CD14-positive monocyte (primary cell): ENCODE measurements around the gene KARS1. TPM values are rescaled to one million over a fixed set of nuclear protein-coding genes. Genes with fewer than 3 reads are reported as not detected.

Experiments
- DNase-seq, 3 donors: peaks; one replicate each; pipeline ENCODE4 v3.0.0-alpha.2; 2011 to 2022
- H2AFZ ChIP-seq: 2 replicates; pipeline ENCODE4 v1.6.0; 2012; ENCODE audit warnings: mild to moderate bottlenecking, low read depth, low read length, inconsistent platforms; ENCODE audit not compliant: insufficient read depth, poor library complexity, severe bottlenecking
- H3K27ac ChIP-seq, 2 donors: 1 replicate in 1 of 2; 2 replicates in 1 of 2; pipeline ENCODE4 v1.5.1; 2012 to 2013; ENCODE audit warnings: low read length in 2 of 2, control low read depth in 1 of 2, inconsistent platforms in 1 of 2, low read depth in 1 of 2, mild to moderate bottlenecking in 1 of 2
- H3K27me3 ChIP-seq, 2 donors: one replicate each; pipeline versions ENCODE4 v1.6.0 to v1.6.1; 2011 to 2013; ENCODE audit warnings: low read length in 2 of 2; ENCODE audit not compliant: control insufficient read depth in 2 of 2, insufficient read depth in 2 of 2
- H3K36me3 ChIP-seq, 2 donors: replicated peaks in 1 of 2; 1 replicate in 1 of 2; 2 replicates in 1 of 2; pipeline versions ENCODE4 v1.5.1 to v1.6.1; 2012 to 2013; ENCODE audit warnings: low read length in 2 of 2, control low read depth in 1 of 2, inconsistent platforms in 1 of 2, mild to moderate bottlenecking in 1 of 2; ENCODE audit not compliant: insufficient read depth in 2 of 2, control insufficient read depth in 1 of 2
- H3K4me1 ChIP-seq, 2 donors: 1 replicate in 1 of 2; 2 replicates in 1 of 2; pipeline versions ENCODE4 v1.5.1 to v1.6.1; 2012 to 2013; ENCODE audit warnings: low read length in 2 of 2, control low read depth in 1 of 2, inconsistent platforms in 1 of 2, mild to moderate bottlenecking in 1 of 2, moderate library complexity in 1 of 2; ENCODE audit not compliant: insufficient read depth in 2 of 2, control insufficient read depth in 1 of 2
- H3K4me2 ChIP-seq: replicated peaks from 2 replicates; pipeline ENCODE3; 2012; ENCODE audit warnings: low read length, moderate library complexity, mild to moderate bottlenecking; ENCODE audit not compliant: poor library complexity, severe bottlenecking; ENCODE audit errors: extremely low read depth
- H3K4me3 ChIP-seq, 3 experiments: fragments of 200-600 bp in 1 of 3; sonication (generic) in 1 of 3; replicated peaks in 1 of 3; 1 replicate in 2 of 3; 2 replicates in 1 of 3; pipeline ENCODE4 v1.5.1; 2011 to 2013; ENCODE audit warnings: low read length in 3 of 3, mild to moderate bottlenecking in 3 of 3, control low read depth in 2 of 3, low read depth in 2 of 3, inconsistent platforms in 1 of 3, moderate library complexity in 1 of 3
- H3K79me2 ChIP-seq: 2 replicates; pipeline ENCODE4 v1.6.0; 2012; ENCODE audit warnings: mild to moderate bottlenecking, control low read depth, inconsistent platforms, low read length, moderate library complexity; ENCODE audit not compliant: insufficient read depth
- H3K9ac ChIP-seq: 2 replicates; pipeline ENCODE4 v1.6.0; 2017; ENCODE audit warnings: low read length, mild to moderate bottlenecking; ENCODE audit not compliant: insufficient read depth, poor library complexity, severe bottlenecking
- H3K9me3 ChIP-seq, 2 donors: replicated peaks in 1 of 2; 1 replicate in 1 of 2; 2 replicates in 1 of 2; pipeline versions ENCODE4 v1.5.1 to v1.6.1; 2012 to 2013; ENCODE audit warnings: low read length in 2 of 2, control low read depth in 1 of 2; ENCODE audit not compliant: control insufficient read depth in 1 of 2, insufficient read depth in 1 of 2
- H4K20me1 ChIP-seq: 2 replicates; pipeline ENCODE4 v1.6.0; 2012; ENCODE audit warnings: mild to moderate bottlenecking, low read length, control low read depth, moderate library complexity; ENCODE audit not compliant: insufficient read depth
- H3K27ac Mint-ChIP-seq, 7 donors: one replicate each; pipeline ENCODE4 v1.8.0; 2020; ENCODE audit warnings: mild to moderate bottlenecking in 7 of 7, mixed read lengths in 7 of 7, moderate library complexity in 6 of 7, inconsistent platforms in 2 of 7
- H3K27me3 Mint-ChIP-seq, 3 donors: one replicate each; pipeline ENCODE4 v1.8.0; 2021 to 2022; ENCODE audit warnings: low read depth in 3 of 3, mild to moderate bottlenecking in 3 of 3, mixed read lengths in 3 of 3, moderate library complexity in 3 of 3, inconsistent platforms in 1 of 3
- H3K36me3 Mint-ChIP-seq, 2 donors: one replicate each; pipeline ENCODE4 v1.8.0; 2020; ENCODE audit warnings: mixed read lengths in 2 of 2, inconsistent platforms in 1 of 2, mild to moderate bottlenecking in 1 of 2
- H3K4me1 Mint-ChIP-seq: one replicate; pipeline ENCODE4 v1.8.0; 2020; ENCODE audit warnings: mild to moderate bottlenecking, mixed read lengths
- H3K4me3 Mint-ChIP-seq, 2 donors: one replicate each; pipeline ENCODE4 v1.8.0; 2020; ENCODE audit warnings: mild to moderate bottlenecking in 2 of 2, mixed read lengths in 2 of 2, moderate library complexity in 1 of 2
- H3K9me3 Mint-ChIP-seq, 7 donors: one replicate each; pipeline ENCODE4 v1.8.0; 2020 to 2022; ENCODE audit warnings: mixed read lengths in 7 of 7, mild to moderate bottlenecking in 6 of 7, moderate library complexity in 6 of 7, inconsistent platforms in 2 of 7
- CTCF ChIP-seq: fragments of 200-600 bp; IDR thresholded peaks from one replicate; pipeline ENCODE4 v1.8.0; 2022; ENCODE audit warnings: antibody characterized with exemption, mild to moderate bottlenecking
- WGBS: methylation state at CpG from one replicate; pipeline ENCODE4 v1.1.5; 2013; ENCODE audit warnings: missing lambda C conversion rate; ENCODE audit not compliant: insufficient coverage; 5-methylcytosine and 5-hydroxymethylcytosine counted together
- intact Hi-C, 2 donors: fragments of 100-400 bp; cut with micrococcal nuclease; formaldehyde crosslinking; loops; one replicate each; pipeline versions ENCODE4 v1.15.0 to v1.15.1; 2023
- polyA plus RNA-seq, 3 donors: library from polyadenylated mRNA; depleted of rRNA in 1 of 3; unstranded in 2 of 3; stranded (reverse) in 1 of 3; fragments of 300-500 nt in 2 of 3; fragments of >200 nt in 1 of 3; fragmentation: Illumina TruSeq in 2 of 3; gene quantifications; 1 replicate in 2 of 3; 2 replicates in 1 of 3; pipeline ENCODE4 v1.2.3, GENCODE V29; 2012 to 2021

Gene KARS1
- polyA plus RNA-seq, 3 donors = 66.1 to 150 (median 116) TPM

GRCh38 chr16:75687361-75687760 is 39.9 kb upstream of the KARS1 start:
- Histone ChIP-seq H3K27me3 (no peaks in the 10 kb centered on the region), H2AFZ (no peak overlapping the region), H3K4me3 (no peak overlapping the region), H3K36me3 (no peaks in the 10 kb centered on the region), H3K4me2 (no peak overlapping the region), H4K20me1 (no peaks in the 10 kb centered on the region), H3K27ac (no peak overlapping the region), H3K9me3 (peaks cover 11 to 22% of the 10 kb centered on the region in 2 donors), H3K4me1 (no peaks in the 10 kb centered on the region), H3K9ac (no peak overlapping the region), H3K79me2 (no peaks in the 10 kb centered on the region)
- peaks cover 0 to 3% (median 0%) of the 10 kb centered on the region in 3 donors for H3K27me3 Mint-ChIP-seq
- no peak for TF ChIP-seq CTCF
- H3K36me3 Mint-ChIP-seq = no peaks in the 10 kb centered on the region
- no peak overlapping the region for H3K27ac Mint-ChIP-seq
- H3K4me3 Mint-ChIP-seq = no peak overlapping the region
- intact Hi-C loops = no loop called here
- DNase-seq = no peak
- H3K9me3 Mint-ChIP-seq = peaks cover 17 to 32% (median 22%) of the 10 kb centered on the region in 7 donors
- no peaks in the 10 kb centered on the region for H3K4me1 Mint-ChIP-seq

- Histone ChIP-seq H2AFZ (no peak overlapping the region), H3K4me1 (no peaks in the 10 kb centered on the region), H3K27me3 (no peaks in the 10 kb centered on the region), H3K9me3 (peaks cover 11 to 19% of the 10 kb centered on the region in 2 donors), H3K79me2 (no peaks in the 10 kb centered on the region), H3K9ac (no peak overlapping the region), H4K20me1 (no peaks in the 10 kb centered on the region), H3K36me3 (no peaks in the 10 kb centered on the region), H3K4me3 (no peak overlapping the region), H3K4me2 (no peak overlapping the region), H3K27ac (no peak overlapping the region)
- intact Hi-C loops = no loop called here
- H3K9me3 Mint-ChIP-seq = peaks cover 13 to 28% (median 21%) of the 10 kb centered on the region in 7 donors
- peaks cover 2% of the 10 kb centered on the region for H3K4me1 Mint-ChIP-seq
- H3K36me3 Mint-ChIP-seq = no peaks in the 10 kb centered on the region
- no peak overlapping the region for H3K4me3 Mint-ChIP-seq
- no peak for DNase-seq
- no peak for TF ChIP-seq CTCF
- WGBS = 94% methylated on average over 14 of the region's 14 CpGs
- no peak overlapping the region for H3K27ac Mint-ChIP-seq
- peaks cover 0 to 3% (median 0%) of the 10 kb centered on the region in 3 donors for H3K27me3 Mint-ChIP-seq
Observed at GRCh38 chr16:75682308-75682707, 34.8 kb upstream of the KARS1 start.
